HG03060 (cell line): ENCODE results near the gene MUC4.
"Not testable (repeated sequence)": the region's sequence is repeated elsewhere in the genome, so short reads cannot be mapped to it uniquely, and the experiment has no call there.

Source experiments
- ATAC-seq: cut with Tn5 transposase; IDR thresholded peaks from one replicate; pipeline ENCODE4 v1.9.1; 2021; ENCODE audit warnings: low read depth, moderate number of reproducible peaks; ENCODE audit not compliant: unreplicated experiment

Gene MUC4

DNA sequence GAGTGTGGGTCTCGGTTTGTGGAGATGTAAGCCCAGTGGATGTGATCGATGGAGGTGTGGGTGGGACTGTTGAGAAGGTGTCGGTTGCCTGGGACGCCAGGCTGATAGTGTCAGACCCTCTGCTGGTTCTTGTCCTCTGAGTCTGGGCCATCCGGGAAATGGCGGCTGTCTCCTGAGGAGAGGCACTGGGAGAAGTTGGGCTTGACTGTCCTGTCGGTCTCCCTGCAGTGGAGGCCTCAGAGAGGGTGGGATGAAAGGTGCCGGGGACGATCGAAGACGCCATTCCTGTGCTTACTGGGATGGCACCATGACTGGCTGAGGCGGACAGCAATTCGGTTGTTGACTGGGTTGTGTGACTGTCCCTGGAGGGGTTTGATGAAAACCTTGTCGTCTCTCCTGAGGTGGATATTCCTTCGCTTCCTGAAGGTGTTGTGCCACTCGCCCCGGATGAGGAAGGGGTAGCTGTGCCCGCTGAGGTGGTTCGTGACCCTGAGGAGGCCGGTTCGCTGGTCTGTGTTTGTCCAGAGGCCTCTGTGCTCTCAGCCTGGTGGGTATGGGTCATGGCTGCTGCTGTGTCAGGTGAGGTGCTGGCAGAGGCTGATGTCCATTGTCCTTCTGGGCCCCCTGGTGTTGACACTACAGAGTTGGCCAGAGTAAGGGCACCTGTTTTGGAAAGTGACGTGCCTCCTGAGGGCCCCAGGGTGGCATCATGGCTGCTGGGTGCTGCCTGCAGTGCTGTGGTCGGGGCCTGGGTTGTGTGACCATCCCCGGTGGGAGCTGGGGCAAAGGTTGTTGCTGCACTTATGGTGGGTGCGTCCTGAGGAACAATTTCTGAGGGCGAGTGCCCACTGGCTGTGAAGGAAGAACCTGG lies 22.8 kb downstream of the MUC4 start:
- no peak for ATAC-seq

DNA sequence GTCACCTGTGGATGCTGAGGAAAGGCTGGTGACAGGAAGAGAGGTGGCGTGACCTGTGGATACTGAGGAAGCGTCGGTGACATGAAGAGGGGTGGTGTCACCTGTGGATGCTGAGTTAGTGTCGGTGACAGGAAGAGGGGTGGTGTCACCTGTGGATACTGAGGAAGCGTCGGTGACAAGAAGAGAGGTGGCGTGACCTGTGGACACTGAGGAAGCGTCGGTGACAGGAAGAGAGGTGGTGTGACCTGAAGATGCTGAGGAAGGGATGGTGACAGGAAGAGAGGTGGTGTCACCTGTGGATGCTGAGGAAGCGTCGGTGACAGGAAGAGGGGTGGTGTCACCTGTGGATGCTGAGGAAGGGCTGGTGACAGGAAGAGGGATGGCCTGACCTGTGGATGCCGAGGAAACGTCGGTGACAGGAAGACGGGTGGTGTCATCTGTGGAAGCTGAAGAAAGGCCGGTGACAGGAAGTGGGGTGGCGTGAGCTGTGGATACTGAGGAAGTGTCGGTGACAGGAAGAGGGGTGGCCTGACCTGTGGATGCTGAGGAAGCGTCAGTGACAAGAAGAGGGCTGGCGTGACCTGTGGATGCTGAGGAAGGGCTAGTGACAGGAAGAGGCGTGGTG lies 25.8 kb downstream of the MUC4 start:
- not testable (repeated sequence) for ATAC-seq

DNA sequence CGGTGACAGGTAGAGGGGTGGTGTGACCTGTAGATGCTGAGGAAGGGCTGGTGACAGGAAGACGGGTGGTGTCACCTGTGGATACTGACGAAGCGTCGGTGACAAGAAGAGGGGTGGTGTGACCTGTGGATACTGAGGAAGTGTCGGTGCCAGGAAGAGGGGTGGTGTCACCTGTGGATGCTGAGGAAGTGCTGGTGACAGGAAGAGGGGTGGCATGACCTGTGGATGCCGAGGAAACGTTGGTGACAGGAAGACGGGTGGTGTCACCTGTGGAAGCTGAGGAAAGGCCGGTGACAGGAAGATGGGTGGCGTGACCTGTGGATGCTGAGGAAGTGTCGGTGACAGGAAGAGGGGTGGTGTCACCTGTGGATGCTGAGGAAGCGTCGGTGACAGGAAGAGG lies 27.7 kb downstream of the MUC4 start:
- not testable (repeated sequence) for ATAC-seq

DNA sequence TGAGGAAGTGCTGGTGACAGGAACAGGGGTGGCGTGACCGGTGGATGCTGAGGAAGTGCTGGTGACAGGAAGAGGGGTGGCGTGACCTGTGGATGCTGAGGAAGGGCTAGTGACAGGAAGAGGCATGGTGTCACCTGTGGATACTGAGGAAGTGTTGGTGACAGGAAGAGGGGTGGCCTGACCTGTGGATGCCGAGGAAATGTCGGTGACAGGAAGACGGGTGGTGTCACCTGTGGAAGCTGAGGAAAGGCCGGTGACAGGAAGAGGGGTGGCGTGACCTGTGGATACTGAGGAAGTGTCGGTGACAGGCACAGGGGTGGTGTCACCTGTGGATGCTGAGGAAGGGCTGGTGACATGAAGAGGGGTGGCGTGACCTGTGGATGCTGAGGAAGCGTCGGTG lies 30.5 kb downstream of the MUC4 start:
- ATAC-seq: not testable (repeated sequence)

DNA sequence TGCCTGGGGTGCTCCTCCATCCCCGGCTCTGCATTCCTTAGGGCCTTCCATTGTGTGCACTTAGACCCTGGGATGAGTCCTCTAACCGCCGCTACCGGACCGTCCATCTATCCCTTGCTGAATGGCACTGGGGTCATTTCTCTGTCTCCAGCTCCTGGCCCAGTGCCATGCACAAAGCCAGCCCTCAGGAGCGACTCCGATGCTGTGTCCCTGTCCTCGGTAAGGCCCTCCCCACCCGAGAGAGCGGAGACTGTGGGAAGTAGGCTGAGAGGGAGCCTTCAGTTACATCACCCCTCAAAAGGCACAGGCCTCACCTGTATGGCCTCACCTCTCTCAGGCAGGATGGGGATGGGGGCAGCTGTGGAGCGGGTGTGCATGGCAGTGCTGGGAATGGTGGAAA lies 33.8 kb downstream of the MUC4 start:
- no peak for ATAC-seq

DNA sequence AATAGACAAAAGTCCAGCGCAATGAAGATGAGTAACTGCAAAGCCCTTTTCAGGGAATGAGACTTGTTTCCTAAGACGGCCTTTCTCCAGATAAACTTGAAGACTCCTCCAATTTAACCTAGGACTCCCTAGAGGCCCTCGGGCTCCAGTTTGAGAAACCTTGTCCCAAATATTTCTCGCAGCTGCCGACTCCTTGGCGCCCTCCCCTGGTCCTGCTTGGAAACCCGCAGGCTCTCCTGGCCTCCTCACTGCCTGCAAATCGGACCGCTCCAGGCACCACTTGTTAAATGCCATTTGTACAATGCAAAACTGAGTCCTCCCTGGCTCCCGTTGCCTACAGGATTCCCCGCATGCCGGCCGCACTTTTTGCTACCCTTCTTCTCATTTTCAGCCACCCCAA lies 36.8 kb downstream of the MUC4 start:
- ATAC-seq: no peak

DNA sequence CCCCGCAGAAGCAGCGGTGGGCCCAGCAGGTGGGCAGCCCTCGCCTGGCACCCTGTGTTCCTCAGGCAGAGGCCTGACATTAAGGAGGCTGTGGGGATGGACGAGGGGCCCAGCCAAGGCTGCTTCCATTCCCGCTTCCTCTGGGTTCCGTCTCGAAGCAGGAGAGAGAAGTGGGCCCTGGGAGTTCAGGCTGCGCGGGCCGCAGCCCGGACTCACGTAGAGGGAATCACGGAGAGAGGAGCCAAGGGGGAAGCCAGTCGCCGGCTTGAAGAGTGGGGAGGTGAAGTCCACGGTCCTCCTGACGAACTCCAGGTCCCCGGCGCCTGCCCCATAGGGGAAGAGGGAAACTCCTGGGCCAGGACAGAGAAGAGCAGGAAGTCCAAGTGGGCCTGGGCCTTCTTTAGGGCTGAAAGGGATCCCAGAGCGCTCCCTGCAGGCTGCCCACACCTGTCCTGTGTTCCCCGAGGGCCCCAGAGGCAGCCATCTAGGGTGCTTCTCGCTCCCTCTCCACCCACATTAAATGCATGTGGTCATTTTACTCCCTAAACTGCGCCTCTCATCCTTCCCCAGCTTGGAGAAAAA lies 37.7 kb downstream of the MUC4 start:
- no peak for ATAC-seq

DNA sequence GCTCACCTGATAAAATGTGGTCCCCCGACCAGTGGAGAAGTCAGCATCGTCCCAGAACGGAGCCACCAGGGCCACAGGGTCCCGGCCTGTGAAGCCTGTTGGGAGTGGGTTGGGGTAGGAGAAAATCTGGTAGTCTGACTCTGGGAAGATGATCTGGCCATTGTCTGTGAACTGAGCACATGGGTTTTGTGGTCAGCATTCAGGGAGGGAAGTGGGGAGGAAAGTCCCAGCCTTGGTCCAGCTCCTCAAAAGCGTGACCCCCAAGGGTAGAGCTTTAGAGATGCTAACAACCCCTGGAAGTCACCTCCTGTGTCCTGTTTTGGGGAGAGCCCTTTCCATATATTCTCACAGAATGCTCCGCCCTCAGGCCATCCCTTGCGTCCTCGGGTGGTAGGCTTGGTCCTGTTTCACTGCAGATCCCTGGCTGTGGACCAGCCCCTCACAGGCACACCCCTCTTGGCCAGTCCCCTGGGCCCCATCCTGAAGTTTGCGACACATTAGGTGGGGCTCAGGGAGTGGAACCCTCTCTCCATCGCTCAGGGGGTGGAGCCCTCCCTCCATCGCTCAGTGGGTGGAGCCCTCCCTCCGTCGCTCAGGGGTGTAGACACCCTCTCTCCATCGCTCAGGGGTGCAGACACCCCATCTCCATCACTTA lies 40.0 kb downstream of the MUC4 start:
- no peak for ATAC-seq

DNA sequence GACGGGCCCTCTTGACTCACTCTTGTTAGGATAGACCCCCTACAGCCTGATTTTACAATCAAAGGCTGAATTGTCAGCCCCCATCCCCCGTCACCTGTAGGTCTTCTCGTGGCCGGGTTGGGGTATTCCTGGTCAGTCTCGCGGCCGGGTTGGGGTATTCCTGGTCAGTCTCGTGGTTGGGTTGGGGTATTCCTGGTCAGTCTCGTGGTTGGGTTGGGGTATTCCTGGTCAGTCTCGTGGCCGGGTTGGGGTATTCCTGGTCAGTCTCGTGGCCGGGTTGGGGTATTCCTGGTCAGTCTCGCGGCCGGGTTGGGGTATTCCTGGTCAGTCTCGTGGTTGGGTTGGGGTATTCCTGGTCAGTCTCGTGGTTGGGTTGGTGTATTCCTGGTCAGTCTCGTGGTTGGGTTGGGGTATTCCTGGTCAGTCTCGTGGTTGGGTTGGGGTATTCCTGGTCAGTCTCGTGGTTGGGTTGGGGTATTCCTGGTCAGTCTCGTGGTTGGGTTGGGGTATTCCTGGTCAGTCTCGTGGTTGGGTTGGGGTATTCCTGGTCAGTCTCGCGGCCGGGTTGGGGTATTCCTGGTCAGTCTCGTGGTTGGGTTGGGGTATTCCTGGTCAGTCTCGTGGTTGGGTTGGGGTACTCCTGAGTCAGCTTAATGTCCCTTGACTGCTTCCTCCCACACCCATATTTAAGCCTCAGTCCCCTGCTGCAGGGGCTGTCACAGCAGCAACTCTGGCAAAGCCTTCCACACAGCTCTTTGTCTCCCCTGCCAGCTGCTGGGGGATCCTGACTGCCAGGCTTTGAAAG lies 40.7 kb downstream of the MUC4 start:
- not testable (repeated sequence) for ATAC-seq

DNA sequence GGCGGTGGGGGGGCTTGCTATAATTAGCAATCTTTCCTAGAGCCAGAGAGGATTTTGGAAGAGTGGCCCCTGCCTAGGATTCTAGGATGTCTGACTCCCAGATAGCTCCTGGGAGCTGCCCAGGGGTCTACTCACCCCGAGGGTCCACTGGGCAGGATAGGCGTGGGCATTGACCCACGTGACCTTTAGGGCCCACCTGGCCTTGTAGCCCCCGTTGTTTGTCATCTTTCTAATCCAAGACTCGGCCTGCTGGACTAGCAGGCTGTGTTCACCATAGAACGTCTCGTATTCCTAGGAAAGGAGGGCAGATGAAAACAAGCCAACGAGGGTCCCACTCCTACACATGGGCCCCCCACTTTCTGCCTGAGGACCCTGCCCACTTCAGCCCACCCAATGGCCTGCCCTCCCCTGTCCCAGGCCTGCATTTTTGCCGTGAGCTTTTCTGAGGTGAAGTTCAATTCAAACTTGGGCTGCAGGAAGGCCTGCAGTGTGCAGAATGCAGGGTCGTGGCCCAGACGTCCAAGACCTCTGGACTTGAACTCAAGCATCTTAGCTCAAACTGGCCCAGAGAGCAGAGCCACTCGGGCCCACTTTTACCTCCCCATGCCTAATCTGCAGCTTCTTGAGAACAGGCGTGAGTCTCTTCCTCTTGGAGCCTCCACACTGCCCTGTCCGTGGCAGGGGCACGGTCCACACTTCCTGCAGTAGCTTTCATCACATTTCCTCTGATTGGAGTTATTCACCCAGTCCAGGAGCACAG lies 41.5 kb downstream of the MUC4 start:
- no peak for ATAC-seq

DNA sequence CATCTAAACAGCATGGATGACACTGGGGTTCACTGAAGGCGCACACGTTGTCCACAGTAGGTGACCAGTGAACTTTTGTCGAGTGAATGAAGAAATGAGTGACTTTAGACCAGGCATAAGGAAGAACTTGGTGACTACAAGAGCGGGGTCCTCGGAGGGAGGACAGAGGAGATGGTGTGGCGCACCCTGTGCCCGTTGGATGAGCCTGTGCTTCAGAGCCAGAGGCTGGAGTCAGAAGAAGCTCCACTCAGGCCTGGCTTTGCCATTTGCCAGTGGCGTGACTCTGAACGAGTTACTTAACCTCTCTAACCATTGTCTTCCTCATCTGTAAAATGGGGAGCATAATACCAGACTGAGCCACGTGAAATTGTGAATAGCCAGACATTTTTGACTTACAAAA lies 42.2 kb downstream of the MUC4 start:
- no peak for ATAC-seq

DNA sequence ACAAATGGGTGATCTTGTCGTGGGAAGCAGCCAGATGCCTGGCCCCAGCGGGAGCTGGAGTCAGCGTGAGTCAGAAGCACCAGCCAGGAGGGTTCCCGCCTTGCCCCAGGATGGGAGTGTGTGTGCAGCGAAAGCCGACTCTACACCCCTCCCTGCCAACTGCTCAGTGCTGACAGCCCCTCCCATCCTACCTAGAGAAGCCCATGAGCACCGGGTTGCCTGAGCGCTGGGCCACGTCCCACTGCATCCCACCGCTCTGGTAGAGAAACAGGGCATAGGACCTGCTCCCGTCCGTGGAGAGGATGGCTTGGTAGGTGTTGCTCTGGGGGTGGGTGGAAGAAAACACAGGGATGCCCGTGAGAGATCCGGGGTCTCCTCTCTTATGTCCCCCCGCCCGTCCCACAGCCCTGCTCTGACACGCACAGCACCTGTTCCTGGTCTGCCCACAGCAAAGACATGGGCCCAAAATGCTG lies 42.9 kb downstream of the MUC4 start:
- ATAC-seq: no peak

DNA sequence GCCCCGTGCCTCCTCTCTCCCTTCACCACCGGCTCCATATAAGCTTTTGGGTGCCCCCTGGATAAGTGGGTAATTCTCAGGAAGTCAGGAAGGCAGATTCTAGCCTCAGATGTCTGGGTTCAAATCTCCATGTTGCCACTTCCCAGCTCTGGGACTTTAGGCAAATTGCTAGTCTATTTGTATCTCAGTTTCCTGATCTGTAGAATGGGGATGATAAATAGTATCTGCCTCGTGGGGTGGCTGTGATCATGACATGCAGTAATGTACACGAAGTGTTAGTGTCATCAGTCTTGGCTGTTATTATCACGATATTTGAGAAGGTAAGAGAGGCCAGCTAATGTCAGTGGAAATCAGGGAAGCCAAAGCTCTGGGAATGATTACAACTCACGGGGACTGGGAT lies 43.3 kb downstream of the MUC4 start:
- ATAC-seq: no peak

DNA sequence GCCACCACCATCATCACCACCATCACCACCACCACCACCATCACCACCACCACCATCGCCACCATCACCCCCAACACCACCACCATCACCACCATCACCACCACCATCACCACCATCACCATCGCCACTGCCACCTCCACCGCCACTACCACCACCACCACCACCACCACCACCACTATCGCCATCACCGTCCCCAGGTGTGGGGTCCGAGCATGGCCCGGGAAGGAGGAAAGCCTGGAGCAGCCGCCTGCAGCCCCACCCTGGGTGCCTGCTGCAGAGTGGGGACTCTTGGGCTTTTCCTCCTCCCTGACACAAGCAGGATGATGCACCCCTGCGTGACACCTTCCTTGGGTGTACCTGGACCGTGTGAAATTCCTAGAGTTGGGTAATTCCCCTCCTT lies 43.9 kb downstream of the MUC4 start:
- ATAC-seq: no peak

DNA sequence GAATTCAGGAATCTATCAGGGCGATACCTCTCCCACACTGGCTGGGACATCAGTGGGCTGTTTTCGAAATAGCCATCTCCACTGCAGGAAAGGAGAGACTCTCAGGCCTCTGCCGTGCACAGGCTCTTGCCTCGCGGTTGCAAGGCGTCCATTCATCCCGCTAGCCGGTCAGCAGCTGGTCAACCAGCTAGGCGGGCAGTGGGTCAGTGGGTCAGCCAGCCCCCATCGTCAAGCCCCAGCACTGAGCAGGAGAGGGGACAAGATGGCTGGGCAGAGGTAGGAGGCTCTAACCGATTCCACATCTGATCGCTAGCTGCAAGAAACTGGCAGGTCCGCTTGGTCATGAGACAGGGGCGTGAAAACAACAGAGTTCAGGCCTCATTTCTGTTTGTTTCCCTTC lies 45.1 kb downstream of the MUC4 start:
- ATAC-seq: no peak

DNA sequence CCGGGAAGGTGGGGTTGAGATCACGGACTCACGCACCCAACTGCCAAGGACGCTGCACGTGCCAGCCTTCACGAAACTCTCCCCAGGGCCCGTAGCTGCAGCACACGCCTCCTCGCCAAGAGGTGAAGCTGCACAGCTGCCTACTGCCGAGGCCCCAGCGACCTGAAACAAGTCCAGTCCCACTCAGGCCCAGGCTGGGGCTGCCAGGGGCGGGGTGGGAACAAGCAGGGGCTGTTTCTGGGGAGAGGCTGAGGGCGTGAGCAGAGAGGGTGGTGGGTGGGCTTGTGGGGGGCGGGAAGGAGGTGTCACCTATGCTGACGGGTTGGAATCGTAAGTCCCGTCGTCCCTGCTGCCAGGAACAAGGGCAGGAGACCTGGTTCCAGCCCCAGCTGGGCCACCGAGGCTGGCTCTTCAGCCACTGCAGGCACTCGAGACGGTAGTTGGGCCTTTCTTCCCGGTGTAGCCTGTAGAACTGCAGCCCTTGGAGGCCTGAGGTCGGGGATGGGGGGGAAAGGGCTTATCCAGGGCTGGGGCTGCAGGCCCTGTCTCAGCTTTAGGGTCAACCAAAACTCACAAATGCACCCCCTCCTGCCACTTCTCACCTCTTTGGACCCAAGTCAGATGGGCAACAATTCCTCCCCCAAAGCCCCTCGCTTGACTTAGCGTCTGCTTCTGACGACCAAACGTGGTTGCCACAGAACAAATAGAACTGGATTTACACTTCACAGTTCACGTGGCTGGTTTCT lies 46.6 kb downstream of the MUC4 start:
- no peak for ATAC-seq

DNA sequence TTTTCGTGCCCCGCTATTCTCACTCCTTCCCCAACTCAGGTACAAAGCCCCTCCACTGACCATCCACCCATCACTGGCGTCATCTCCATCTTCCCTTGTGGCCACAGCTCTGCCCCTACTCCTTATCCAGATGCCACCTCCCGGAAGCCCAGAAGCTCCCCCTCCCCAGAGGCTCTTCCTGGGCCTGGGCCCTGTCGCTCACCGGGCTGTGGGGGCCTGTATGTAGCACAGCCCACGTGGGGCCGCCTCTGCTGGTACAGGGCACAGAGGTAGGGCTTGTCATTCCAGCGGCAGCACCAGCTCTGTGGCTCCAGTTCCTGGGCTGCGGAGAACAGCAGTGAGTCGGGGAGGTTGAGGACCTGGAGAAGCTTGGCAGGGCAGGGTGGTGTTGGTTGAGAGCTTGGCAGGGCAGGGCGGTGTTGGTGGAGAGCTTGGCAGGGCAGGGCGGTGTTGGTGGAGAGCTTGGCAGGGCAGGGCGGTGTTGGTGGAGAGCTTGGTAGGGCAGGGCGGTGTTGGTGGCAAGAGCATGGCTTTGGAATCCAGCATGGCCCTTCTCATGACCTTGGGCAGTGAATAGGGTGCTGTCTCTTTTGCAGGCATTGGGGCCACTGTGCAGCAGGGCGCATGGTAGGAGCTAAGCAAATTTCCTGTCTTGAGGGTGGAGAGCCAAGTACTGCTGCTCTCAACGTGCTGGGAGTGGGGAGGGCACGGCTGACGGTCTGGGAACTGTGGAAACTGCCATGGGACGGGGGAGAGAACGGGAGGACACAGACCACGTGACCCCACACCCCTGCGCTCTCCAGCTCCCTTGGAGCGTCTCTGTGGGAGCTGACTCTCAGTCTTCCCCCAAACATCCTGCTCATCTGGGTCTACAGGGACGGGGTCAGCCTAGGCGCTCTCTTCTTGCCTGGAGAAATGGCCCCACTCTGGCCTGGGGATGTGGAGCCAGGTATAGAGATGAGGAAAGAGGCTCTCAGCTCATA lies 47.6 kb downstream of the MUC4 start:
- ATAC-seq: no peak
